HG03095 (cell line): ENCODE data around the gene IAPP.
"Not testable (repeated sequence)": the region's sequence is repeated elsewhere in the genome, so short reads cannot be mapped to it uniquely, and the experiment has no call there.

Experiments
- ATAC-seq: cut with Tn5 transposase; IDR thresholded peaks from one replicate; pipeline ENCODE4 v1.9.1; 2021; ENCODE audit warnings: moderate library complexity; ENCODE audit not compliant: unreplicated experiment

The IAPP gene

DNA sequence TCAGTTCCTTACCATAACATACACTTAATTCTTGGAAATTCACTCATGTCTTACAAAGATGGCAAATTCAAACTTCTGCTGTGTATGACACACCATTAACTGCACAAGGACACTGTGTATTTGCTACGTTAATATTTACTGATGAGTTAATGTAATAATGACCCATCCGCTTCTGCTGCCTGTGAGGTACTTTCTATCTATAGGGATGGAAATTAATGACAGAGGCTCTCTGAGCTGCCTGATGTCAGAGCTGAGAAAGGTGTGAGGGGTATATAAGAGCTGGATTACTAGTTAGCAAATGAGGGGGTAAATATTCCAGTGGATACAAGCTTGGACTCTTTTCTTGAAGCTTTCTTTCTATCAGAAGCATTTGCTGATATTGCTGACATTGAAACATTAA, at the start of gene IAPP:
TSS of gene IAPP (plus strand) at position 301 of the 400 bp plus-strand sequence. CDS start 450 bp downstream, outside the sequence.
- ATAC-seq: no peak

GRCh38 chr12:21323736-21324135, 49.0 kb upstream of the IAPP start:
- ATAC-seq: no peak

- no peak for ATAC-seq
Observed at GRCh38 chr12:21324551-21324950, 48.2 kb upstream of the IAPP start.

DNA sequence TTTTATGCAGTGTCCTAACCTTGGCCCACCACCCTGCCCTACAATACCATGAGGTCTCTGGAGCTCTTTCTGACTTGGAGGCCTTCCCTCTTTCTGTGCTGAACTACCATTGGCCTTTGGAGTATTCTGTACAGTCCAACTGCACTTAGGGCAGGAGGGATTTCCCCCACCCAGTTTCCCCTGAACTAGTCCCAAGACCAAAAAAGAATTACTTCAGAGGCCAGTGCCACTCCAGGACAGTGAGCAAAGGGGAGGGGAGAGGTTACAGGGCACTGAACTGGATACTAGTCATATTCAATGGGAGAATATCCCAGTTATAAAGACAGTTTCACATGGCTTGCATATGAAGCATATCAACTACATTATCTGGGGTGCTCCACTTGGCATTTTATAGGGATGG, 44.1 kb upstream of the IAPP start:
- ATAC-seq: no peak

DNA sequence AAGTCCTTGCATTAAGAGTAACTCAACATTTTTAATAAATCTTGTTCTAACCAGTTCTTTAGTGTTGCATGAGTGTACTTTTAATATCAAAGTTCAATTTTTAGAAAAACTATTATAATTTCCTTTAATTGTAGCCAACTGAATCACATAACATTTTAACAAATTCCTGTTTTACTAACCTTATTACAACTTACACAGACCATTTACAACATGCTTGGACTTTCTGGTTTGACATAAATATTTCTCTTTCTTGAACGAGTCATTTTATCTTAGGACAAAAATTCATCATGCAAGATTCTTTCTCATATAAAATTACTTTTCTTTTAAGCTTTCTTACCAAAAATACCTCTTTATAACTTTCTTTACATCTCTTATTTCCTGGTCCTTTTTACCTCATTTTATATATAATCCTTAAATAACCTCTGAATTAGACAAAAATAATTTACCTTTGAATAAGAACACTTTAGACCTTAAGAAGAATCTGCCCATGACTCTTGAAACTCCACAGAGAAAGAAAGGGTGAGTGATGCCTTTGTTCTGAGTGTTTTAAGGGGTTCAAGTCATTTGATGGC, 41.9 kb upstream of the IAPP start:
- no peak for ATAC-seq

DNA sequence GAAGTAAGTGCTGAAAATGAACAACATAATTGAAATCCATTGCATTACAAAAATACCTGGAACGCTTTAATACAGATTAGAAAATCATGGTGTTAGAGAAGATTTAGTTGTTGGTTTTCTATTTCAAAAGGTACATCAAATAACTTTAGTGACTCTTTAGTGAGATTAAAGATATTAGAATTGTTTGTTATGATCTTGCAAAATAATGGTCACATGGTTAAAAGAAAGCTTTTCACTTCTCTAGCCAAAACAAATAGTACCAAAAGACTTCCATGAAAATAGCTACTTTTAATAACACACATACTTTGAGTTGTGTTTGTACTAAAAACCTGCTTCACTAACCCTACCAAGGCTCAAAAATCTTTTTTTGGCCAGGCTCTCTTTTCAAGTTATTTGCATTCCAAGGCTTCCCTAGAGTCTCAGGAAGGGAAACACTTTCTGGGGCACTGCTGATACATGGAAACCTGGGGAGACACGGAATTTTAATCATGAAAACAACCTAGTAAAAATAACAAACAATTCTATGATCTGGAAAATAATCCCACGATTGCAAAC, 37.9 kb upstream of the IAPP start, which contains the start of gene SLCO1A2:
TSS of gene SLCO1A2 (minus strand) at position 147 of the 555 bp plus-strand sequence. CDS start 270 bp downstream, outside the sequence.
- no peak for ATAC-seq

GRCh38 chr12:21336656-21337055, 36.0 kb upstream of the IAPP start:
- ATAC-seq: no peak

DNA sequence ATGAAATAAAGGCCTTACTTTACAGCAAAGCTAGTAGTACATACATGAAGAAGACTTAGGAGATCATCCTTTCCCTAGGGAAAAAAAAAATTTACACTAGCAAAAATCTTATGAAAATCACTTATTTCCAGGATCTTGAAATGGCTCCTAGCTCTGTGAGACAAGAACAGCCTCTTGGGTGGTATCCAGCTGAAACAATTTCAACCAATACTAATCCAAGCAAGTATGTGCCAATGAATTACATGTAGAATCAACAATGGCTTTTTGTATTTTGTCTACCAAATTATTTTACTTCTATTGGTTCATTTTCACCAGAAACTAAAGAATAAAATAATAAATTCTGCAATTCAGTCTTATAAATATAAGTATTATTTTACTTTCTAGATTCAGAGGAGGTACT, 35.2 kb upstream of the IAPP start:
- ATAC-seq: no peak

- no peak for ATAC-seq
Observed at GRCh38 chr12:21337959-21338744, 34.5 kb upstream of the IAPP start.

DNA sequence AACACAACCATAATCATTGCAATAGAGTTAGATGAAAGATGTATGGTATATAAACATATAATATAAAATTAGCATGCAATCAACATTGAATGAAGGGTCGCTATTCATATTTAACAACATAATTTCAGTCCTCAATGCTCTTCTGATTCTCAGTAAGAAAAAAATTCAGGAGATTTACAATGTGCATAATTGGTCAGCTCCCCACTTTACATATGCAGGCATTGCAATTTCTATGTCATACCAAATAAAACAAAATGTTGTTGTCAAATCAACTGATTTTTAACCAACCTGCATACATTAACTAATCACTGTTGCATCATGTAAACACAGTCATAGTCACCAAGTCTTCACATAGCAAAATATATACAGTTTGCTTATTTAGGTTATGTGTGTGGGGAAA, 32.8 kb upstream of the IAPP start:
- no peak for ATAC-seq

DNA sequence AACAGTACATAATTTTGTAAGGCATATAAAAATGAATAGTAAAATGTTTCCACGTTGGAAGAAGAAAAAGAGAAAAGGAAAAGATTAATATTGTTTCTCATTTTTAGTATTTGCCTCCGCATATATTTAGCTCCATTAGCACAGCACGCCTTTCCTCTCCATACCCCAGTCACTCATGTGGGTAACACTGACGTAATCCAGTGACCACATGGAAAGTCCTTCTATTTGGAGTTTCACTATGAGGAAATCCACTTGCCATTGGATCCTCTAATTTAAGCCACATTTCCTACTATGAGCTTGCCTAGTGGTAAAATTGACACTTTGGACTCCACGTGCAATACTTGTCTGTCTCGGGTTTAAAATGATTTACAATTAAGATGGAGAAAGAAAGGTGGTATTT, 32.3 kb upstream of the IAPP start:
- ATAC-seq: no peak

DNA sequence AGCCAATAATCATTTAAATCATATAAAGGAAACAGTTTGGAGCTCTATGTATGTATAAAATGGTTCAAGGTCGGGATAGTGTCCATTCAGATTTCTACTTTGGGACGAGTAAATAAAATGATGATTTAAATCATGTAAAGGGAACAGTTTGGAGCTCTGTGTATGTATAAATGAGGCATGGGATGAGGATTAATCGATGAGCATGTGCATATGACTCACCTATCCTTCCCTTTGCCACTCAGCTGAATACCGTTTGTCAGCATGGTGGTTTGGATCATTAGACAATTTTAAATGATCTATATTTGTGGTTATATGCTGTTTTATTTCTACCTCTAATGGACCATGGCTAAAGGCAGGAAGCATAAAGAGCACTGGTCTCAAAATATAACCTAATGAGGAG, 30.9 kb upstream of the IAPP start:
- no peak for ATAC-seq

GRCh38 chr12:21343636-21344035, 29.1 kb upstream of the IAPP start:
- ATAC-seq: no peak

DNA sequence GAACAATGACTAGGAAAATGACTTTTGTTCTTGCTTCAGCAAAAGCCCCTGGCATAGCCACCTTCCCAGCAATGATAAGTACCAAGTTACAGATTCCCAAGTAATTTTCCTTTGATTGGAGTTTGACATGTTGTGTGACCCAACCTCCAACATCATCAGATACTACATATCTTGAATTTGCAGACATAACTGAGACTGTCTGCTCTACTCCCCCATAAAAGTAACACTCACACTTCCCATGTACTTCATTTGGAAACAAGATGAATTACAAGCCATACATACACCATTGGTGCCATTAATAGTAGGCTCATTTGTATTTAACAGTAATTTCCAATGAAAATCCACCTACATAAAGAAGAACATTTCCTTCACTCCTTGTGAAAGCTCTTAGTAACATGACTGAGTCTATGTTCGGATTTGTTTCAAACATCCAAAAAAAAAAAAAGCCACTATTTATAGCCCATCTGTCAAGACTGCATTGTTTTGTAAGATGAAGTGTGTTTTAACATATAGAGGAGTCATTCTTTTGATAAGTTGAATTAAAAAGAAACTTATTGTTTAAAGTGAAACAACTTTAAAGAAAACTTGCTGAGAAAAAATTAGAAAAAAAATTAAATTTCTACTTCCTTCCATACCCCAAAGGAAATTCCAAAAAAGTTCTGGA, 26.0 kb upstream of the IAPP start:
- ATAC-seq: no peak

GRCh38 chr12:21350975-21351374, 21.7 kb upstream of the IAPP start:
- no peak for ATAC-seq

- no peak for ATAC-seq
Observed at GRCh38 chr12:21353487-21353886, 19.2 kb upstream of the IAPP start.

- ATAC-seq: no peak
Observed at GRCh38 chr12:21353948-21354347, 18.8 kb upstream of the IAPP start.

DNA sequence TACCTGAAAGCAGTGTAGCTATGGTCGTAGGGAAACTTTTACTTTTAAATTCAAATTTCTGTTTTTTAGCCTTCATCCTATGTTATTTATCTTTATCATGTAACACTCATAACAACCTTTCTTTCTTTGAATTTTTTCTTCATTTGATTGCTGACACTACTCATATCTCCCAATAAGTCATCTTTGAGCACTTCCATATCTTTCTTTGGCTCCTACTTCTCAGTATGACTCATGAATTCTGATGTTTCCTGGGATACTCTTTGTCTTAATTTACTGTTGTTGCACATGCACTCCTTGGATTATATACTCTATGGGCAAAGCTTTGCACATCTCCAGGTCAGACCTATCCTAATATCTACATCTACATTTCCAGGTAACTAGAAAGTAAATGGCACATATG, 18.1 kb upstream of the IAPP start:
- no peak for ATAC-seq

DNA sequence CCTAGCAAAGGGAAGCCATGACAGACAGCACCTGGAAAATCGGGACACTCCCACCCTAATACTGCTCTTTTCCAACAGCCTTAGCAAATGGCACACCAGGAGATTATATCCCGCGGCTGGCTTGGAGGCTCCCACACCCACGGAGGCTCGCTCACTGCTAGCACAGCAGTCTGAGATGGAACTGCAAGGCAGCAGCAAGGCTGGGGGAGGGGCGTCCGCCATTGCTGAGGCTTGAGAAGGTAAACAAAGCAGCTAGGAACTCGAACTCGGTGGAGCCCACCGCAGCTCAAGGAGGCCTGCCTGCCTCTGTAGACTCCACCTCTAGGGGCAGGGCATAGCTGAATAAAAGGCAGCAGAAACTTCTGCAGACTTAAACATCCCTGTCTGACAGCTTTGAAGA, 12.1 kb upstream of the IAPP start:
- not testable (repeated sequence) for ATAC-seq

- ATAC-seq: no peak
Observed at GRCh38 chr12:21369141-21369980, 3.3 kb upstream of the IAPP start.
